Upper lobe of right lung (tissue), 1 donor: ENCODE results near the gene RIMBP3B. TPM values are rescaled to one million over a fixed set of nuclear protein-coding genes. Genes with fewer than 3 reads are reported as not detected.
"Not testable (repeated sequence)": the region's sequence is repeated elsewhere in the genome, so short reads cannot be mapped to it uniquely, and the experiment has no call there.

Experiments used
- ATAC-seq: fragments of 200-7000 bp; cut with Tn5 transposase; one replicate; pipeline ENCODE4 v1.9.1; 2020; ENCODE audit warnings: mild to moderate bottlenecking, moderate library complexity
- DNase-seq: peaks from one replicate; pipeline ENCODE4 v3.0.0-alpha.2; 2020
- H3K27ac ChIP-seq: fragments of 200-600 bp; one replicate; pipeline ENCODE4 v1.8.0; 2022
- H3K27me3 ChIP-seq: fragments of 200-600 bp; one replicate; pipeline ENCODE4 v1.8.0; 2022; ENCODE audit warnings: mild to moderate bottlenecking
- H3K36me3 ChIP-seq: fragments of 200-600 bp; one replicate; pipeline ENCODE4 v1.8.0; 2022
- H3K4me1 ChIP-seq: fragments of 200-600 bp; one replicate; pipeline ENCODE4 v1.8.0; 2022
- H3K4me3 ChIP-seq: fragments of 200-600 bp; one replicate; pipeline ENCODE4 v1.8.0; 2022; ENCODE audit warnings: mild to moderate bottlenecking
- H3K9me3 ChIP-seq: fragments of 200-600 bp; one replicate; pipeline ENCODE4 v1.8.0; 2022
- intact Hi-C: fragments of 100-400 bp; cut with DNase I; formaldehyde crosslinking; loops from one replicate; pipeline ENCODE4 v1.11.0; 2022
- long read RNA-seq: library from polyadenylated mRNA; unstranded; transcript quantifications from one replicate; pipeline ENCODE4 v2.0.0, GENCODE V29; 2021
- total RNA-seq: library from RNA; stranded (reverse); fragmentation: NEBNext Ultra II Directional; extraction: Animal tissue kit (Norgen Biotek cat#: 25700); gene quantifications from one replicate; pipeline ENCODE4 v1.2.1, GENCODE V29; 2021
- donor health status: DM: no; HTN: yes; CAD: no; lungs with severe emphysema.

Gene RIMBP3B, protein sequence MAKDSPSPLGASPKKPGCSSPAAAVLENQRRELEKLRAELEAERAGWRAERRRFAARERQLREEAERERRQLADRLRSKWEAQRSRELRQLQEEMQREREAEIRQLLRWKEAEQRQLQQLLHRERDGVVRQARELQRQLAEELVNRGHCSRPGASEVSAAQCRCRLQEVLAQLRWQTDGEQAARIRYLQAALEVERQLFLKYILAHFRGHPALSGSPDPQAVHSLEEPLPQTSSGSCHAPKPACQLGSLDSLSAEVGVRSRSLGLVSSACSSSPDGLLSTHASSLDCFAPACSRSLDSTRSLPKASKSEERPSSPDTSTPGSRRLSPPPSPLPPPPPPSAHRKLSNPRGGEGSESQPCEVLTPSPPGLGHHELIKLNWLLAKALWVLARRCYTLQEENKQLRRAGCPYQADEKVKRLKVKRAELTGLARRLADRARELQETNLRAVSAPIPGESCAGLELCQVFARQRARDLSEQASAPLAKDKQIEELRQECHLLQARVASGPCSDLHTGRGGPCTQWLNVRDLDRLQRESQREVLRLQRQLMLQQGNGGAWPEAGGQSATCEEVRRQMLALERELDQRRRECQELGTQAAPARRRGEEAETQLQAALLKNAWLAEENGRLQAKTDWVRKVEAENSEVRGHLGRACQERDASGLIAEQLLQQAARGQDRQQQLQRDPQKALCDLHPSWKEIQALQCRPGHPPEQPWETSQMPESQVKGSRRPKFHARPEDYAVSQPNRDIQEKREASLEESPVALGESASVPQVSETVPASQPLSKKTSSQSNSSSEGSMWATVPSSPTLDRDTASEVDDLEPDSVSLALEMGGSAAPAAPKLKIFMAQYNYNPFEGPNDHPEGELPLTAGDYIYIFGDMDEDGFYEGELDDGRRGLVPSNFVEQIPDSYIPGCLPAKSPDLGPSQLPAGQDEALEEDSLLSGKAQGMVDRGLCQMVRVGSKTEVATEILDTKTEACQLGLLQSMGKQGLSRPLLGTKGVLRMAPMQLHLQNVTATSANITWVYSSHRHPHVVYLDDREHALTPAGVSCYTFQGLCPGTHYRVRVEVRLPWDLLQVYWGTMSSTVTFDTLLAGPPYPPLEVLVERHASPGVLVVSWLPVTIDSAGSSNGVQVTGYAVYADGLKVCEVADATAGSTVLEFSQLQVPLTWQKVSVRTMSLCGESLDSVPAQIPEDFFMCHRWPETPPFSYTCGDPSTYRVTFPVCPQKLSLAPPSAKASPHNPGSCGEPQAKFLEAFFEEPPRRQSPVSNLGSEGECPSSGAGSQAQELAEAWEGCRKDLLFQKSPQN (N-terminal part only)
- total RNA-seq: 0.09 TPM
- long read RNA-seq: 0 reads

- H3K27ac ChIP-seq, H3K27me3 ChIP-seq, DNase-seq, H3K9me3 ChIP-seq, H3K4me3 ChIP-seq, intact Hi-C loops, H3K4me1 ChIP-seq, H3K36me3 ChIP-seq: not testable (repeated sequence)
- ATAC-seq: peak; percentile 82
Measured at GRCh38 chr22:21383701-21384467, at the start of gene RIMBP3B. Gene RIMBP3B (plus strand): TSS chr22:21383751. CDS start chr22:21383859, 108 bp downstream.

DNA sequence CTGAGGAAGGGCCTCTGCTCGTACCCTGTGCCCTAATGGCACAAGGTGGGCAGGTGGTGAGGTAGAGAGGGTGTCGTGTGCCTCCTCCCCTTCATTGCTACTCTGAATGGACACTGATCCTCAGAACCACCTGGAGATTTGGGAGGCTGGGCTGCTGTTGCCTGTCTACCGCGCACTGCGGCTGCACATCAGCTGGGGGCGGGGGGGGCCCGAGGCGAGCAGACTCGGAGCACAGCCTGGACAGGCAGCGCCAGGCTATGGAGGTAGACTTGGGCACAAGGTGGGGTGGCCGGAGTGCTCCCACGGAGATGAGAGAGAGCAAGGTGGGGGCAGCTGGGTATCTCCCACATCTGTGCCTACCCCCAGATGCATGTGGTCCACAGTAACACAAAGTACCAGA, 26.0 kb upstream of the RIMBP3B start:
- H3K4me3 ChIP-seq, intact Hi-C loops, H3K27me3 ChIP-seq, H3K27ac ChIP-seq, H3K4me1 ChIP-seq, H3K36me3 ChIP-seq, H3K9me3 ChIP-seq: not testable (repeated sequence)
- DNase-seq (peak; percentile 21), ATAC-seq (peak; percentile 12)

GRCh38 chr22:21360525-21360924, 23.0 kb upstream of the RIMBP3B start:
- H3K4me1 ChIP-seq, DNase-seq, intact Hi-C loops, H3K27me3 ChIP-seq, H3K9me3 ChIP-seq, H3K36me3 ChIP-seq, H3K27ac ChIP-seq, H3K4me3 ChIP-seq, ATAC-seq: not testable (repeated sequence)

GRCh38 chr22:21362473-21362872, 21.1 kb upstream of the RIMBP3B start:
- H3K36me3 ChIP-seq, H3K4me3 ChIP-seq, H3K9me3 ChIP-seq, DNase-seq, H3K4me1 ChIP-seq, H3K27ac ChIP-seq, ATAC-seq, H3K27me3 ChIP-seq, intact Hi-C loops: not testable (repeated sequence)

- H3K4me3 ChIP-seq, DNase-seq, H3K36me3 ChIP-seq, H3K9me3 ChIP-seq, H3K27me3 ChIP-seq, H3K4me1 ChIP-seq, H3K27ac ChIP-seq, ATAC-seq, intact Hi-C loops: not testable (repeated sequence)
Measured at GRCh38 chr22:21363061-21363460, 20.5 kb upstream of the RIMBP3B start.

DNA sequence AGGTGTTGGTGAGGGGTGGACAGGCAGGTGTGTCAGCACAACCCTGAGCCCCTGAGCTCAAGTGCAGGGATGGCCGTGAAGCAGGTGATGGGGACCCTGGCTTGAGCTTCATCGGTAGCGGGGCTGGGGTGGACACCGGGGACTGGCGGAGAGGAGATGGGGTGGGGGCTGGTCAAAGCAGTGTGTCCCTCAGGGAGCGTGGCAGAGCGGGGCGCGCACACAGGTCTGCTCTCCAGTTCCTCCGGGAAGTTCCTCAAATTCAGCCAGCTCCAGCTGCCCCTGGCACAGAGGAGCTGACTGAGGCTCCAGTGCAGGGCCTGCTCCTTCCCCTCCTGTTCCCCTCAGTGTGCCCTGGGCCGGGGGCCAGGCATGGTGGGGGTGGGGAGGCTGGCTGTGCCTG, 19.7 kb upstream of the RIMBP3B start:
- H3K27me3 ChIP-seq, H3K36me3 ChIP-seq, H3K4me1 ChIP-seq, intact Hi-C loops, H3K27ac ChIP-seq, H3K4me3 ChIP-seq, ATAC-seq, H3K9me3 ChIP-seq: not testable (repeated sequence)
- peak; percentile 35 for DNase-seq

DNA sequence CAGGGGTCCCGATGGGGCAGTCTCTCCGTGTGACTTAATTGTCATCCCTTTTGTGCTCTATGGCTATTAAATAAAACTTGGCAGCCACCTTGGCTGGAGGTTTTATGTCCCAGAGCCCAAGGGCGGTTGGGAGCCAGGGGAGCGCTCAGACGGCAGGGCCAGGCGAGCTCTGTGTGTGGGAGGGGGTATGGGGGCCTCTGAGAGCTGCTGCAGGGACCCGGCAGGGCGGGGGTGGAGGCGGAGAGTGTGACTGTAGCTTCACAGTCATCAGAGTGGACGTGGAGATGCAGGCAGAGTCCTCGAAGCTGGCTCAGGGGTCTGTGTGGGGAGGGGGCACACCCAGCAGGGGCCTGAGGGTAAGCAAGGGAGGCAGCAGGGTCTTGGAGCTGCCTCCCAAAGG, 19.2 kb upstream of the RIMBP3B start:
- H3K4me1 ChIP-seq, H3K27ac ChIP-seq, DNase-seq, H3K4me3 ChIP-seq, ATAC-seq, H3K9me3 ChIP-seq, H3K27me3 ChIP-seq, H3K36me3 ChIP-seq, intact Hi-C loops: not testable (repeated sequence)

DNA sequence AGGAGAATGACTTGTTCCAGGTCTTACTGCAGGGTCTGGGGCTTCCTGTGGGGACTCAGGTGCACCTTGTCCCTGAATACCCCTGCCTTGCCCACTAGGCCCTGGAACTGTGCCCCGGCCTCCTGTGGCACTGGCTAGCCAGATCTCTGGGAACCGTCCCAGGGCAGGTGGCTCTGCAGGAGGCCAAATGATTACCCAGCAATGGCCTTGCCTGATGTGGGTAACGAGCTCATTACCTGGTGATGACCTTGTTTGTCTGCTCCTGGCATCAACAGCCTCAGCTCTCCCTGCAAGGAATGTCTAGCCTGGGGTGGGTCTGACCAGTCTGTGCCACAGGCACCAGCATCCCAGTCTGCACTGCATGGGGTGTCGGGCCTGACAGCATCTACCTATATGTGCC, 18.2 kb upstream of the RIMBP3B start:
- intact Hi-C loops, H3K36me3 ChIP-seq, H3K9me3 ChIP-seq, H3K27ac ChIP-seq, H3K4me1 ChIP-seq, ATAC-seq, H3K27me3 ChIP-seq, H3K4me3 ChIP-seq, DNase-seq: not testable (repeated sequence)

DNA sequence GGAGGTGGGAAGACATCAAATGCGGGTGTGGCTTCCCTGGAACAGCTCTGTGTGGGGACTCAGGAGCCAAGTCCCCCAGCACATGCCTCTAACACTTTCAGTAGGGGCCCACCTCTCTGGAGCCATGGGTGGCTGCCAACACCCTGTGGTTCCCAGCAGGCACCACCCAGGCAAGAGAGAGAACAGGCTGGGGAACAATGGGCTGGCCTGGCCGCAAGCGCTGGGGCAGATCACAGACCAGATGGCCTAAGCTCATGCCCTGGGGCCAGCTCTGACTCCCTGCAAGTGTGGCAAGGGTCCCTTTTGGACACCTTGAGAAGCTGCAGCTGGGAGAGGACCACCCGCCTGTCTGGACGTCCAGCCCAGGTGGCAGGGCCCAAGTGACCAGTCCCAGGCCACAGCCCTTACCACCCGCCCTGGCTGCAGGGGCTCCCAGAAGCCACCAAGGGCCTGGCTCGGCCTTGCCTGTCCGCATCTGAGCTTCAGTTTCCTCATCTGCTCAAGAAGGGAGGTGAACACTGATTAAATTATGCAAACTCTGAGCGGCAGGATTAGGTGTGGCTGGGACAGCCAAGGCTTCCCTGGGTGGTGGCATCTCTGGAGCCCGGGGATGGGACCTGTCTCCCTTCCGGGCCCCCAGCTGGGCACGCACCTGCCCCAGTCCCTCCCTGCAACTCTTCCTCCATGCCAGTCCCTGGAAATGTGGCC, 14.8 kb upstream of the RIMBP3B start:
- H3K4me3 ChIP-seq, ATAC-seq, H3K27me3 ChIP-seq, H3K27ac ChIP-seq, intact Hi-C loops, H3K4me1 ChIP-seq, H3K36me3 ChIP-seq, H3K9me3 ChIP-seq: not testable (repeated sequence)
- peak; percentile 37 for DNase-seq

GRCh38 chr22:21375880-21376279, 7.7 kb upstream of the RIMBP3B start:
- intact Hi-C loops, H3K27ac ChIP-seq, H3K36me3 ChIP-seq, DNase-seq, H3K27me3 ChIP-seq, H3K9me3 ChIP-seq, H3K4me3 ChIP-seq, H3K4me1 ChIP-seq: not testable (repeated sequence)
- peak; percentile 79 for ATAC-seq

- H3K36me3 ChIP-seq, intact Hi-C loops, H3K27ac ChIP-seq, H3K4me1 ChIP-seq, DNase-seq, H3K9me3 ChIP-seq, H3K4me3 ChIP-seq, H3K27me3 ChIP-seq: not testable (repeated sequence)
- peak; percentile 52 for ATAC-seq
Measured at GRCh38 chr22:21384468-21385357, 1.2 kb downstream of the RIMBP3B start.

DNA sequence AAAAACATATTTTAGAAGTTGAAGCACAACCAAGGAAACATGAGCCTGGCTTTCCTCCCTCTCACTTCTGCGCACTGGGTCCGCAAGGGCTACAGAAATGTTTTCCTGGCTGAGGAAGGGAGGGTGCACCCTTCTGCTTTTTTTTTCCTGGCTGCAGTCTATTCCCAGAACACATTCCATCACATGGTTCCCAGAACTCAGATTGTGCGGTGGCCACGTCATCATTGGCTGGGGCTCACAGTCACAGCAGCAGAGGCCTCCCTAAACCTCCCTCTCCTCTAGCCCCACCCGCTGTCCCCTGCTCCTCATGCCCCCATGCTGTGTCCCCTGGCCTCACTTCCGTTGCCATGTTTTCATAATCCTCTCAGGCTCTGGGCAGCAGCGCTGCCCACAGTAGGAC, 5.9 kb downstream of the RIMBP3B start:
- DNase-seq, H3K9me3 ChIP-seq, H3K4me3 ChIP-seq, H3K36me3 ChIP-seq, H3K27ac ChIP-seq, H3K27me3 ChIP-seq, intact Hi-C loops, H3K4me1 ChIP-seq: not testable (repeated sequence)
- ATAC-seq: peak; percentile 41
